Stimulated activated CD4-positive, alpha-beta T cell treated with anti-CD3 and anti-CD28 coated beads, Interleukin-1b, Interleukin-23, amount 100 ng/mL, for 4 hours (primary cell): Measurements from ENCODE around the gene PIP5K1B.

ENCODE experiments used
- DNase-seq, 2 donors: peaks; one replicate each; pipeline ENCODE4 v3.0.0-alpha.2; 2020; ENCODE audit warnings: low read depth in 2 of 2

PIP5K1B gene

GRCh38 chr9:68808338-68808890, 103.4 kb downstream of the PIP5K1B start:
- no peak for DNase-seq

- DNase-seq: no peak
These were observed 112.2 kb downstream of the PIP5K1B start for GRCh38 chr9:68817079-68817875.

- DNase-seq: no peak
These were observed 114.0 kb downstream of the PIP5K1B start for GRCh38 chr9:68819065-68819464.

GRCh38 chr9:68821911-68822310, 116.9 kb downstream of the PIP5K1B start:
- no peak for DNase-seq

- no peak for DNase-seq
These were observed 117.6 kb downstream of the PIP5K1B start for GRCh38 chr9:68822596-68823165.

GRCh38 chr9:68825762-68826472, 120.9 kb downstream of the PIP5K1B start:
- no peak for DNase-seq

GRCh38 chr9:68827837-68828744, 123.1 kb downstream of the PIP5K1B start:
- DNase-seq: no peak

GRCh38 chr9:68832101-68832500, 127.1 kb downstream of the PIP5K1B start:
- no peak for DNase-seq

GRCh38 chr9:68832861-68833518, 128.0 kb downstream of the PIP5K1B start:
- no peak for DNase-seq

GRCh38 chr9:68834931-68835520, 130.0 kb downstream of the PIP5K1B start:
- DNase-seq: no peak

GRCh38 chr9:68836788-68837187, 131.7 kb downstream of the PIP5K1B start:
- DNase-seq: no peak

- no peak for DNase-seq
These were observed 133.2 kb downstream of the PIP5K1B start for GRCh38 chr9:68838245-68838644.

GRCh38 chr9:68841276-68842052, 136.4 kb downstream of the PIP5K1B start:
- DNase-seq: no peak

- DNase-seq: no peak
These were observed 137.5 kb downstream of the PIP5K1B start for GRCh38 chr9:68842568-68842967.

- DNase-seq: no peak
These were observed 138.2 kb downstream of the PIP5K1B start for GRCh38 chr9:68843239-68843638.

GRCh38 chr9:68844157-68844556, 139.1 kb downstream of the PIP5K1B start:
- DNase-seq: no peak

- no peak for DNase-seq
These were observed 139.9 kb downstream of the PIP5K1B start for GRCh38 chr9:68844631-68845612.

- no peak for DNase-seq
These were observed 142.7 kb downstream of the PIP5K1B start for GRCh38 chr9:68847765-68848164.

- DNase-seq: no peak
These were observed 146.6 kb downstream of the PIP5K1B start for GRCh38 chr9:68851657-68852056.
